ENCODE measurements around the gene RAB5A.
"Not testable (repeated sequence)": the region's sequence is repeated elsewhere in the genome, so short reads cannot be mapped to it uniquely, and the experiment has no call there.

The RAB5A gene

GRCh38 chr3:19970327-19970726 lies 23.4 kb downstream of the RAB5A start:
- CTCF ChIA-PET, result no interaction called here
- H3K4me3 ChIP-seq (ENCODE audit: low read depth, low read length), result no peak overlapping the region
- POLR2A ChIA-PET, result no interaction called here
- DNase-seq (ENCODE audit: low read depth, low spot score), result no peak
- TF ChIP-seq, protein P1, sequence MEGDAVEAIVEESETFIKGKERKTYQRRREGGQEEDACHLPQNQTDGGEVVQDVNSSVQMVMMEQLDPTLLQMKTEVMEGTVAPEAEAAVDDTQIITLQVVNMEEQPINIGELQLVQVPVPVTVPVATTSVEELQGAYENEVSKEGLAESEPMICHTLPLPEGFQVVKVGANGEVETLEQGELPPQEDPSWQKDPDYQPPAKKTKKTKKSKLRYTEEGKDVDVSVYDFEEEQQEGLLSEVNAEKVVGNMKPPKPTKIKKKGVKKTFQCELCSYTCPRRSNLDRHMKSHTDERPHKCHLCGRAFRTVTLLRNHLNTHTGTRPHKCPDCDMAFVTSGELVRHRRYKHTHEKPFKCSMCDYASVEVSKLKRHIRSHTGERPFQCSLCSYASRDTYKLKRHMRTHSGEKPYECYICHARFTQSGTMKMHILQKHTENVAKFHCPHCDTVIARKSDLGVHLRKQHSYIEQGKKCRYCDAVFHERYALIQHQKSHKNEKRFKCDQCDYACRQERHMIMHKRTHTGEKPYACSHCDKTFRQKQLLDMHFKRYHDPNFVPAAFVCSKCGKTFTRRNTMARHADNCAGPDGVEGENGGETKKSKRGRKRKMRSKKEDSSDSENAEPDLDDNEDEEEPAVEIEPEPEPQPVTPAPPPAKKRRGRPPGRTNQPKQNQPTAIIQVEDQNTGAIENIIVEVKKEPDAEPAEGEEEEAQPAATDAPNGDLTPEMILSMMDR (IDR thresholded peaks at IDR 0.05; ENCODE audit: insufficient read depth, low read length, missing control alignments), result no peak

GRCh38 chr3:19972054-19972453 lies 25.2 kb downstream of the RAB5A start:
- CTCF ChIA-PET, result no interaction called here
- TF ChIP-seq, protein P1 (IDR thresholded peaks at IDR 0.05; ENCODE audit: insufficient read depth, low read length, missing control alignments), result no peak
- no peak for DNase-seq (ENCODE audit: low read depth, low spot score)
- POLR2A ChIA-PET, result no interaction called here
- no peak overlapping the region for H3K4me3 ChIP-seq (ENCODE audit: low read depth, low read length)

- DNase-seq (ENCODE audit: low read depth, low spot score); H3K4me3 ChIP-seq (ENCODE audit: low read depth, low read length); CTCF ChIA-PET; POLR2A ChIA-PET: not testable (repeated sequence)
Observed at GRCh38 chr3:19988904-19989303, 42.0 kb downstream of the RAB5A start.

DNA sequence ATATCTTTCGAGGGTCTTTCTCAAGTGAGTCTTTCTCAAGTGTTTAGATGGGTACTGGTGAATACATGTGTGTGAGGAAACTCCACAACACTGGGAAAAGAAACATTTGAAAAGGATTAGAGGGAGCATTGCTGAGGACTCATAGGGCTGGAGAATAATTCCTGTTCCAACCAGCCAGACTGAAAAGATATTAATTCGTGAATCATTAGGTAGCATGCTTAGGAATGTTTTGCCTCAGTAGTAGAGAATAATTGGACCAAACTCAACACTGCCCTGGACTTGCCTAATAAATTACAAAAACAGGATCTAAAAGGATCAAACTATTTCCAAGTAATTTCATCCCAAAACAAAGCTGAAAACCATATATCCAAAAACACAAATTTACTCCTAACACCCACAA lies 47.9 kb downstream of the RAB5A start:
- TF ChIP-seq, protein P1 (IDR thresholded peaks at IDR 0.05; ENCODE audit: insufficient read depth, low read length, missing control alignments), result no peak
- H3K4me3 ChIP-seq (ENCODE audit: low read depth, low read length), result no peak overlapping the region
- POLR2A ChIA-PET, result no interaction called here
- CTCF ChIA-PET, result no interaction called here
- no peak for DNase-seq (ENCODE audit: low read depth, low spot score)

DNA sequence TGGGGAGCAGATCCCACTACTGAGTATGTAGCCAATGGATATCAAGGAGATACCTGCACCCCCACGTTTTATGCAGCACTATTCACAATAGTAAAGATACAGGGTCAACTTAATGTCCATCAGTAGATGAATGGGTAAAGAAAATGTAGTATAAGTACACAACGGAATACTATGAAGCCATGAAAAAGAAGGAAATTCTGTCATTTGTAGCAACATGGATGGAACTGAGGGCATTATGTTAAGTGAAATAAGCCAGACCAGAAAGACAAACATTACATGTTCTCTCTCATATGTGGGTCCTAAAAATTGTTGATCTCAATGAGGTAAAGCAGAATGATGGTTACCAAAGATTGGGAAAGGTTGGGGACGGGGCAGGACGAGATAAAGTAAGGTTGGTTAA lies 50.6 kb downstream of the RAB5A start:
- H3K4me3 ChIP-seq (ENCODE audit: low read depth, low read length), result no peak overlapping the region
- CTCF ChIA-PET, result no interaction called here
- TF ChIP-seq, protein P1 (IDR thresholded peaks at IDR 0.05; ENCODE audit: insufficient read depth, low read length, missing control alignments), result no peak
- DNase-seq (ENCODE audit: low read depth, low spot score), result no peak
- POLR2A ChIA-PET, result no interaction called here

GRCh38 chr3:20001932-20002331 lies 55.0 kb downstream of the RAB5A start:
- DNase-seq (ENCODE audit: low read depth, low spot score), result no peak
- CTCF ChIA-PET, result no interaction called here
- TF ChIP-seq, protein P1 (IDR thresholded peaks at IDR 0.05; ENCODE audit: insufficient read depth, low read length, missing control alignments), result no peak
- POLR2A ChIA-PET, result no interaction called here
- no peak overlapping the region for H3K4me3 ChIP-seq (ENCODE audit: low read depth, low read length)

DNA sequence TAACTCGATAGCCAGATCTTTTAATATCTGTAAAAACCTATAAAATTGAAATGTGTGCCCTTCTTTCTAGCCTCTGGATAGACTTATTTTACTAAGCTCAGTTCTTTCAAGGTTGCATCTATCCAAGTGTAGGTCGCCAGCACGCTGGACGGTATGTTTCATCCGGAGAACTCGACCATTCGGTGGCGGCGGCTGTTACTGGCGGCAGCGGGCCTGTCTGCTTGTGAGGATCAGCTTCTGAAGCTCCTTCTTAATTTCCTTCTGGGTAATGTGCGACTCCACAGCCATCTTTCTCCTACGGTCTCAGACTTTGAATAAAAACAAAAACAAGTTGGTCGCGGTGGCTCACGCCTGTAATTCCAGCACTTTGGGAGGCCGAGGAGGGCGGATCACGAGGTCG lies 61.1 kb downstream of the RAB5A start:
- H3K4me3 ChIP-seq (ENCODE audit: low read depth, low read length), result no peak overlapping the region
- ChIA-PET POLR2A (no interaction called here), CTCF (no interaction called here)
- TF ChIP-seq, protein P1 (IDR thresholded peaks at IDR 0.05; ENCODE audit: insufficient read depth, low read length, missing control alignments), result no peak
- no peak for DNase-seq (ENCODE audit: low read depth, low spot score)
